T-helper 2 cell treated with Interferon-gamma antibody and Interleukin-4, amounts not matched to agents 5 μg/mL and 100 μg/mL, for 36 hours (primary cell): ENCODE results near the gene RAB39B.
"Not testable (repeated sequence)": the region's sequence is repeated elsewhere in the genome, so short reads cannot be mapped to it uniquely, and the experiment has no call there.

Source experiments
- DNase-seq: peaks from one replicate; pipeline ENCODE4 v3.0.0; 2021; ENCODE audit warnings: low spot score
- H3K27ac Mint-ChIP-seq: one replicate; pipeline ENCODE4 v1.8.0; 2021; ENCODE audit warnings: mild to moderate bottlenecking, mixed read lengths
- H3K27me3 Mint-ChIP-seq: one replicate; pipeline ENCODE4 v1.8.0; 2021; ENCODE audit warnings: low read depth, mixed read lengths
- H3K36me3 Mint-ChIP-seq: one replicate; pipeline ENCODE4 v1.8.0; 2021; ENCODE audit warnings: low read depth, mixed read lengths
- H3K4me1 Mint-ChIP-seq: one replicate; pipeline ENCODE4 v1.8.0; 2021; ENCODE audit warnings: low read depth, mixed read lengths
- H3K4me3 Mint-ChIP-seq: one replicate; pipeline ENCODE4 v1.8.0; 2022; ENCODE audit warnings: mild to moderate bottlenecking, moderate library complexity, mixed read lengths
- H3K9me3 Mint-ChIP-seq: one replicate; pipeline ENCODE4 v1.8.0; 2021; ENCODE audit warnings: mixed read lengths

Gene RAB39B

GRCh38 chrX:155235891-155236290 is 28.4 kb downstream of the RAB39B start:
- no peaks in the 10 kb centered on the region for H3K9me3 Mint-ChIP-seq
- H3K27ac Mint-ChIP-seq, result no peak overlapping the region
- no peak for DNase-seq
- H3K36me3 Mint-ChIP-seq, result peaks cover 22% of the 10 kb centered on the region
- H3K27me3 Mint-ChIP-seq, result no peaks in the 10 kb centered on the region
- peaks cover 9% of the 10 kb centered on the region for H3K4me1 Mint-ChIP-seq
- no peak overlapping the region for H3K4me3 Mint-ChIP-seq

GRCh38 chrX:155231163-155231562 is 33.1 kb downstream of the RAB39B start:
- Mint-ChIP-seq H3K27ac (no peak overlapping the region), H3K36me3 (peaks cover 27% of the 10 kb centered on the region), H3K4me3 (no peak overlapping the region), H3K9me3 (no peaks in the 10 kb centered on the region), H3K4me1 (peaks cover 13% of the 10 kb centered on the region), H3K27me3 (no peaks in the 10 kb centered on the region)
- no peak for DNase-seq

DNA sequence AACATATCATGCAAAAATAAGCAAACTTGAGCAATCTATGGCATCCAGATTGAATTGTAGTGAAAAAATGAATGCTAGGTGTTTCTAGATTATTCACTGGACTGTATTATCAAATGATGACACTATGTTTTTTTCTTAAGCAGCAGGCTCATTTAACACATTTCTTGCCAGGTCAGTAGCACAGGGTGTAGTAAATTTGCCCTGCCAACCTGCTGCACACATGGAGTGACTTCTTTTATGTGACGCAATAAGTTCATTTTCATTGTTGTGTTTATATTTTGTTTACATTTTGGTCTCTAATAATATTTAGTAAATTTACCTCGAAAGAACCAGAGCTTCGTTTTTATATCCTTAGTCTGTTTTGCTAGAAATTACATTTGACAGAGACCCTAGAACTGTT is 38.5 kb downstream of the RAB39B start:
- Mint-ChIP-seq H3K27me3 (no peaks in the 10 kb centered on the region), H3K4me3 (no peak overlapping the region), H3K4me1 (peaks cover 3% of the 10 kb centered on the region), H3K36me3 (peaks cover 48% of the 10 kb centered on the region), H3K27ac (no peak overlapping the region), H3K9me3 (no peaks in the 10 kb centered on the region)
- no peak for DNase-seq

GRCh38 chrX:155223746-155224145 is 40.5 kb downstream of the RAB39B start:
- not testable (repeated sequence) for H3K4me3 Mint-ChIP-seq, H3K27ac Mint-ChIP-seq

DNA sequence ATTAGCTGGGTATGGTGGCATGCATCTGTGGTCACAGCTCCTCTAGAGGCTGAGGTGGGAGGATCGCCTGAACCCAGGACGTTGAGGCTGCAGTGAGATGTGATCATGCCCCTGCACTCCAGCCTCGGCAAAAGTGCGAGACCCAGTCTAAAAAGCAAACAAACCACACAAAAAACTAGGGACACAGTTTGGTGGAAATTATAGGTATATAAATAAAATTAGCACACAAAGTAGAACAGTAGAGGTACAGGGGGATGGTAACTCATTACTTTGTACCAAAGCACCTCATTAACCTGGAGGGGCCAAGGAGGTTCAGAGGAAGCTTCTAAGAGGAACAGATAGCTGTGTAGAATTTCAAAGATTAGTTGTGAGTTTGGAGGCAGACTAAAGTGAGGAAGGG is 42.9 kb downstream of the RAB39B start:
- Mint-ChIP-seq H3K4me3 (no peak overlapping the region), H3K27me3 (no peaks in the 10 kb centered on the region), H3K4me1 (peaks cover 18% of the 10 kb centered on the region), H3K9me3 (no peaks in the 10 kb centered on the region), H3K27ac (no peak overlapping the region), H3K36me3 (peaks cover 34% of the 10 kb centered on the region)
- no peak for DNase-seq

More at GRCh38 chrX:155223746-155224145, 40.5 kb downstream of the RAB39B start:
- not testable (repeated sequence) for H3K4me1 Mint-ChIP-seq, H3K27me3 Mint-ChIP-seq, H3K9me3 Mint-ChIP-seq, DNase-seq
- H3K36me3 Mint-ChIP-seq, result peaks cover 38% of the 10 kb centered on the region

DNA sequence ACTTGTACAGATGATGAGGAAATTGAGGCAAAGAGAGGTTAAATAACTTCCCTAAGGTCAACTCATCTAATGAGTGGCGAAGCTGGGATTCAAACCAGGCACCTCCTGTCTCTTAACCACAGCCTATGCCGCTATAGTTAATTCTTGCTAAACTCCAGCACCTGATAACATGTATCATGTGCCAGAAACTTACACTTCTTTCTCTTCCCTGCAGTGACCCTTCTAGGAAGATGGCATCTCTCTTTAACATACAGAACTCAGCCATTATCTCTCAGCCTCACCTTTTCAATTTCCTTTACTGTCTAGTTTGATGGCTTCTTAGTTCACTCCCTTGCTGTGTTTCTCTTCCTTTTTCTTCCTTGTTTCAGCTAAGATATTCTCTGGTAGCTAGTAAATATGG is 45.5 kb downstream of the RAB39B start:
- DNase-seq, result no peak
- peaks cover 21% of the 10 kb centered on the region for H3K4me1 Mint-ChIP-seq
- peak overlapping the region; percentile 48 for H3K4me3 Mint-ChIP-seq
- peaks cover 22% of the 10 kb centered on the region for H3K36me3 Mint-ChIP-seq
- no peak overlapping the region for H3K27ac Mint-ChIP-seq
- H3K9me3 Mint-ChIP-seq, result no peaks in the 10 kb centered on the region
- no peaks in the 10 kb centered on the region for H3K27me3 Mint-ChIP-seq

DNA sequence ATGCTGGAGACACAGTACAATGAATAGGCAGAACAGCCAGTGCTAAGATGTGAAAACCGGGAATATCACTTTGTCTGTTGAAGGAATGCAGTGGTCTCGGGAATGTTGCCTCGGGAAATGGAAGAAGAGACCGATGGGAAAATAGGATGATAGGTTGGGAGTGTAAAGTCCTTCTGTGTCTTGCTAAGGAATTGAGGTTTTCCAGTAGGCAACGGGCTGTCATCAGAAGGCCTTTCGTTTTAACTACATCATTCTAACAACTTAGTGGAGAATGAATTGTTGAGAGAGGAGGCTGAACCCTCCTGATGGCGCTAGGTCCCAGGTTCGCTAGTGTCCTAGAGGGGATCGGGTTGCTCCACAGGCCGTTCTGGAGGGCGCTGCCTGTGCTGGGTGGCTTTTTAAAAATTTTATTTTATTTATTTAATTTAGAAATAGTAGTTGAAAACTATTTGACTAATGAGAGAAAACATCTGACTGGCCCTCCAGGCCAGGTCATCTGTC is 47.3 kb downstream of the RAB39B start:
- Mint-ChIP-seq H3K36me3 (peaks cover 13% of the 10 kb centered on the region), H3K9me3 (no peaks in the 10 kb centered on the region), H3K4me1 (peaks cover 21% of the 10 kb centered on the region), H3K27ac (peak overlapping the region; percentile 92), H3K27me3 (no peaks in the 10 kb centered on the region), H3K4me3 (peak overlapping the region; percentile 98)
- DNase-seq, result no peak

DNA sequence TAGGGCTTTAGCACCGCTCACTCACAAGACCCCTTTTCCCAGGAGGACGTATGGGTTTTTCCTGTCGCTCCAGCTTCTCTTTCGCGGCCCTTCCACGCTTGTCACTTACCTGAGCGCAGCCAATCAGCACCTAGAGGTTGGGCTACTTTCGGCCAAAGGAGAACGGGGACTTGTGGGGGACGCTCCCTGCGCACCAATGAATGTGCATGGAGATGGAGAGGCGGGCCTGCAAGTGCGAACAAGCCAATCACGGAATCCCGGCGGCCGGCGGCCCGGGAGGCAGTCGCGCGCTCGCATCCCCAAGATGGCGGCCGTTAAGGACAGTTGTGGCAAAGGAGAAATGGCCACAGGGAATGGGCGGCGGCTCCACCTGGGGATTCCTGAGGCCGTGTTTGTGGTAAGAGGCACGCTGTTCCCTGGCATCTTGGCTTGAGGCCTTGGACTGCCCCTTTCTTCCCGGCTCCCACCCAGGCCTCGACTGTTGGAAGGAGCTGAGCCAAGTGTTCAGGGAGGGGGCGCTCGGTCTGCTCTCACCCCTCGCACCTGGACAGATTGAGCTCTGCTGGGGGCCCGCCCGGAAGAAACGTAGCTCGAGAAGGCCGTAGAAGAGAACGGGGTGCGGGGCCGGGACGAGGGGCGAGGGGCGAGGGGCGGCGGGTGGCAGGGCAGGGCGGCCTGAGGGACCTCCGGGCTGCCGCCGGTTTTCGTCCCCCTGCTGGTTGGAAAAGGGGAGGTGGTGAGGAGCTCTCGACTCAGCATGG is 47.9 kb downstream of the RAB39B start, which contains the start of gene VBP1:
VBP1 (plus strand) TSS at position 282 of the 761 bp plus-strand sequence; CDS start at position 305, 23 bp downstream.
- Mint-ChIP-seq H3K36me3 (peaks cover 7% of the 10 kb centered on the region), H3K4me1 (peaks cover 21% of the 10 kb centered on the region), H3K9me3 (no peaks in the 10 kb centered on the region), H3K27ac (peak within 1 kb of the TSS; percentile 92), H3K27me3 (no peaks in the 10 kb centered on the region), H3K4me3 (peak within 1 kb of the TSS; percentile 98)
- peak; percentile 83 for DNase-seq

- Mint-ChIP-seq H3K4me1 (peaks cover 21% of the 10 kb centered on the region), H3K27ac (peak overlapping the region; percentile 92), H3K9me3 (no peaks in the 10 kb centered on the region), H3K4me3 (peak overlapping the region; percentile 98), H3K36me3 (peaks cover 5% of the 10 kb centered on the region), H3K27me3 (no peaks in the 10 kb centered on the region)
- DNase-seq, result no peak
Measured at GRCh38 chrX:155215443-155216178, 48.7 kb downstream of the RAB39B start.

GRCh38 chrX:155213731-155214130 is 50.6 kb downstream of the RAB39B start:
- H3K27ac Mint-ChIP-seq, result no peak overlapping the region
- H3K4me1 Mint-ChIP-seq, result peaks cover 16% of the 10 kb centered on the region
- H3K36me3 Mint-ChIP-seq, result peaks cover 3% of the 10 kb centered on the region
- H3K27me3 Mint-ChIP-seq, result no peaks in the 10 kb centered on the region
- no peak overlapping the region for H3K4me3 Mint-ChIP-seq
- DNase-seq, result no peak
- no peaks in the 10 kb centered on the region for H3K9me3 Mint-ChIP-seq

DNA sequence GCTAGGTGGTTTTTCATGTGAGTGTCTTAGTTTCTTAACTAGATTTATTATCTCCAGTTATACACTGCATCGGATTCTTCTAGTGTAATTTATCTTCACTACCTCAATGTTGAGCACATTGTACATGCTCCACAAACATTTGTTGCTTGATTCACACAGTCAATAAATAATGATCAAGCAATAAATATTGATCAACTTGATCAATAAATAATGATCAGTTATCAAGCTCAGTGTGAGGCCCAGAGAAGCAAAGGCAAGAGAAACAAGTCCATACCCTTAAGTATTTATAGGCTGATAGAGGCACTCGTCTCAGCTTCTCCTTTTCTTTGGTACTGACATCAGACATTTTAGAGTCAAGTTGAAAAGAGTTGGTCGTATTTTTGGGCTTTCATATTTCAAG is 53.1 kb downstream of the RAB39B start:
- H3K27ac Mint-ChIP-seq, result no peak overlapping the region
- H3K4me3 Mint-ChIP-seq, result no peak overlapping the region

More for the DNA sequence above, 53.1 kb downstream of the RAB39B start:
- no peak for DNase-seq
- Mint-ChIP-seq H3K9me3 (no peaks in the 10 kb centered on the region), H3K27me3 (no peaks in the 10 kb centered on the region), H3K4me1 (peaks cover 3% of the 10 kb centered on the region), H3K36me3 (no peaks in the 10 kb centered on the region)
